HG02943 (cell line): ENCODE measurements around the gene SLC25A21.
"Not testable (repeated sequence)": the region's sequence is repeated elsewhere in the genome, so short reads cannot be mapped to it uniquely, and the experiment has no call there.

Source experiments
- ATAC-seq: cut with Tn5 transposase; IDR thresholded peaks from one replicate; pipeline ENCODE4 v1.9.1; 2021; ENCODE audit warnings: mild to moderate bottlenecking, low read depth, moderate library complexity; ENCODE audit not compliant: unreplicated experiment

The SLC25A21 gene

GRCh38 chr14:36845356-36846012 lies 326.9 kb downstream of the SLC25A21 start:
- ATAC-seq = no peak

GRCh38 chr14:36844443-36845195 lies 327.8 kb downstream of the SLC25A21 start:
- ATAC-seq = no peak

GRCh38 chr14:36843410-36843809 lies 329.0 kb downstream of the SLC25A21 start:
- ATAC-seq = no peak

- no peak for ATAC-seq
Observed at GRCh38 chr14:36835128-36835527, 337.3 kb downstream of the SLC25A21 start.

DNA sequence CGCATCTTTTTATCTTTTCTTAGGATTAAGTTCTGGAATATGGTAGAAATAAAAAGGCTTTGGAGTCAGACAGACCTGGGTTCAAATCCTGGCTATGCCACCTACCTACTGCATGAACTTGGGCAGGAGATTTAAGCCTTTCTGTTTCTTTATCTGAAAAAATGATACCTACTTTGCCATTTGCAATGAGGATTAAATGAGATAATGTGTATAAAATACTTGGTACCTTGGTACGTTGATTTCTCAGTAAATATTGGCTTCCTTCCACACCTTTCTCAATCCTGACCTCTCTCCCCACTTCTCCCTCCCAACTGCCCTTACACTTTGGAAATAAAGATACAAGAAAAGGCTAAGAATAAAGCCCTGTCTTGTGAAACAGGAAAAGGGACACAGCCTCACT lies 338.1 kb downstream of the SLC25A21 start:
- no peak for ATAC-seq

DNA sequence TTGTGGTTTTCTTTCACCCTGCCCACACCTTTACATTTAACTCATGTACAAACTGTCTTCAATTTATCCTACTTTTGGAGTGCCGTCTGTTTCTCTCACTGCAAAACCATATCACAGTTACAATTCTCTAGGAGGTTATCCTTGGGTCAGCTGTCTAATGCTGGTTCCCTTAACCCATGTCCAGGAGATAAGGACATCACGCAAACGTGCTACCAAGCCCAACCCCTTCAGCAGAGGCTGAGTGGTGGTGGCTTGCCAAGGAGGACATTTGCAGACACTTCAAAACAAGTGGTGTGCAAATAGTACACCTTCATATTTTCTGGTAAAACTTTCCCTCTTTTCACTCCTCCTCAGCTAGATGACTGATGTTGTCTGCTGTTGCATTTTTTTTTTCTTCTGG lies 342.9 kb downstream of the SLC25A21 start:
- ATAC-seq = no peak

- no peak for ATAC-seq
Observed at GRCh38 chr14:36827861-36828260, 344.5 kb downstream of the SLC25A21 start.

GRCh38 chr14:36826614-36827013 lies 345.8 kb downstream of the SLC25A21 start:
- no peak for ATAC-seq

DNA sequence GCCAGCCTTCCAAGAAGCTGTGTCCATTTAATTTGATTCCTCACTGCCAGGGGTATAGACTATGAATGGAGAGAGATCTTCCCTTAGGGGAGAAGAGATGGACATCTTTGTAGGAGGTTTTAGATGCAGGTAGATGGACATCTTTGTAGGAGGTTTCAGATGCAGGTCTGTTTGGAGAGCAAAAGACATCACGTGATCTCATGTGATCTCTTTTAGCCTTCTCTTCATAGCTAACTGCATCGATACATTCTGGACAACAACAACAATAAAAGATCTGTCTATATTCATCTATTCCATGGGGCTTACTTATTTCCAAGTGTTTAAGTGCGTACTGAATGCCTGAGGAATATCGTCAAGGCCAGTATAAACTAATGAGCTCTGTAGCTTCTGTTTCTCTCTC lies 347.6 kb downstream of the SLC25A21 start:
- no peak for ATAC-seq

GRCh38 chr14:36823651-36824050 lies 348.8 kb downstream of the SLC25A21 start:
- no peak for ATAC-seq

- ATAC-seq = no peak
Observed at GRCh38 chr14:36822685-36823084, 349.7 kb downstream of the SLC25A21 start.

- no peak for ATAC-seq
Observed at GRCh38 chr14:36820901-36821300, 351.5 kb downstream of the SLC25A21 start.

GRCh38 chr14:36820111-36820709 lies 352.2 kb downstream of the SLC25A21 start:
- ATAC-seq = no peak

DNA sequence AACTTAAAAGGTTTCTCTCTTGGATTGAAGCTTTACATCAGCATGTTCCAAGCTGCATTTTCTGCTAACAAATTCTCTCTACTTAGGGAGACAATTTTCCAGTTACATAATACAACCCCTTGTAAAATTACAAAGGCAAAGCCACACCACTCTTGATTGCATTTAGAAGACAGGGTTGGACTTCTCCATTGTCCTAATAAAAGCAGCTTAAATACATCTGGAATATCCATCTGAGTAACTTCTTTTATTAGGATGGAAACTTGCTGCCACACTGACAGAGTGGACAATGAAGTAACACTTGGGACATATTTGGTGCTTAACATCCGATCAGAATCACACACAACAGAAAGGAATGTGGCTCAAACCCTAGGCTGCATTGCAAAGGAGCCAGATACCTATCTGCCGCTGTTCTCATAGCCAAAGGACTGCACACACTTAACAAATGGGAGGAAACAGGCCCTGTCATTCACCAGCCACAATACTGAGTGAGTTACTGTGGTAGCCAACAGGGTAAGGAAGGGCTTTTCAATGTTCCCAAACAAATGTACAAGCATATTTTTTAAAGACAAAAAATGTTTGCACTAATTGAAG lies 353.5 kb downstream of the SLC25A21 start:
- no peak for ATAC-seq

DNA sequence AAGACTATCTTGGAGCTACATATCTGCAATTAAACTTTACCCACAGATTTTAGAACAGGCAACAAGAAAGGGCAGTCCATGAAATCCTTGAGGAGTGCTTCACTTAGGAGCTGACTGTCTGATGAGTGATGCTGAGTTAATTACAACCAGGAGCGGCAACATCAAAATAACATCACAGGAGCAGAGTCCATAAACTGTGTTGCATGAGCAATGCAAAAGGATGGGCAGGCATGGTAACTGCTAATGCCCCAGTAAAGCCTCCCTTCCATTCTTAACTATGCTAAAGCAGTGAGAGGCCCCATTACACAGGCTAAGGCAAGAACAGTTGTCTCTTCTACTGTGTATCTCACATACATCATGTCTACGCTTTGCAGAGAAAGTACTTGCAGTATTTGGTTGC lies 354.2 kb downstream of the SLC25A21 start:
- no peak for ATAC-seq

- ATAC-seq = no peak
Observed at GRCh38 chr14:36817071-36817930, 355.1 kb downstream of the SLC25A21 start.

GRCh38 chr14:36816481-36816880 lies 355.9 kb downstream of the SLC25A21 start:
- no peak for ATAC-seq

GRCh38 chr14:36814783-36815182 lies 357.6 kb downstream of the SLC25A21 start:
- ATAC-seq = not testable (repeated sequence)

GRCh38 chr14:36810209-36810608 lies 362.2 kb downstream of the SLC25A21 start:
- no peak for ATAC-seq

GRCh38 chr14:36807727-36808126 lies 364.7 kb downstream of the SLC25A21 start:
- no peak for ATAC-seq
